Measurements from ENCODE around the gene DACT2. TPM values are rescaled to one million over a fixed set of nuclear protein-coding genes. Genes with fewer than 3 reads are reported as not detected.

DACT2 gene
- total RNA-seq, 1 experiment from 2014 or later = 4.9 TPM

DNA sequence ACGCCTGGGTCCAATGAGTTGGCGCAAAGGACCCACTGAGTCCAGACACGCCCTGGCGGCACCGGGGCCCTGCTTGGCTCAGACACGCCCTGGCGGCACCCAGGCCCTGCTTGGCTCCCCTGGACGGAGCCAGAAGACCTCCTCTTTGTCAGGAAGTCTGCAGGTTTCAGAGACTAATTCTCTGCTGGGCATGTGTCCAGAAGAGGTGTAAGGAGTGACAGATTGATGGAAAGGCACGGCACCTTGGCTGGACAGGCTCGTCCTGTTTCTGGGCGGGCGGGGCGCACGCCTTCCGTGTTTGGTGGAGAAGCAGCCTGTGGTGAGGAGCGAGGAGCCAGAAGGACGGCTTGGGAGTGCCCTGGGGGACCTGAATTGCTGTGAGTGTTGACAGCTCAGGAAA, 23.1 kb upstream of the DACT2 start:
- ChIA-PET CTCF (interaction anchor here (1.4 kb wide), 1 partner anchor 10 kb away, joined by 3 read pairs; no protein-coding TSS in a partner anchor), POLR2A (no interaction called here)
- H3K9me3 Mint-ChIP-seq = no peaks in the 10 kb centered on the region
- H3K27ac Mint-ChIP-seq = no peak overlapping the region
- no peak overlapping the region for H3K4me3 Mint-ChIP-seq
- TF ChIP-seq ZNF138 (CRISPR knock-in tag; conservative IDR thresholded peaks at IDR 0.05) (no peak), JAZF1 (CRISPR knock-in tag; IDR thresholded peaks at IDR 0.05) (no peak), ZNF317 (CRISPR knock-in tag; IDR thresholded peaks at IDR 0.05; ENCODE audit: borderline replicate concordance, low read depth) (no peak), GTF2I (CRISPR knock-in tag; conservative IDR thresholded peaks at IDR 0.05) (no peak), FOXJ3 (CRISPR knock-in tag; IDR thresholded peaks at IDR 0.05; ENCODE audit: borderline replicate concordance) (no peak), CREB1 (CRISPR knock-in tag; IDR thresholded peaks at IDR 0.05) (no peak), NFYB (CRISPR knock-in tag; conservative IDR thresholded peaks at IDR 0.05; ENCODE audit: low read depth) (no peak), TP53 (CRISPR knock-in tag; IDR thresholded peaks at IDR 0.05) (no peak), RELA (CRISPR knock-in tag; IDR thresholded peaks at IDR 0.05; ENCODE audit: borderline replicate concordance) (no peak), JUN (CRISPR knock-in tag; IDR thresholded peaks at IDR 0.05) (no peak), FOXK1 (CRISPR knock-in tag; IDR thresholded peaks at IDR 0.05) (no peak), NR1H2 (CRISPR knock-in tag; IDR thresholded peaks at IDR 0.05) (no peak), SMAD3 (CRISPR knock-in tag; IDR thresholded peaks at IDR 0.05; ENCODE audit: borderline replicate concordance) (no peak)
- TF ChIP-seq, protein P1, sequence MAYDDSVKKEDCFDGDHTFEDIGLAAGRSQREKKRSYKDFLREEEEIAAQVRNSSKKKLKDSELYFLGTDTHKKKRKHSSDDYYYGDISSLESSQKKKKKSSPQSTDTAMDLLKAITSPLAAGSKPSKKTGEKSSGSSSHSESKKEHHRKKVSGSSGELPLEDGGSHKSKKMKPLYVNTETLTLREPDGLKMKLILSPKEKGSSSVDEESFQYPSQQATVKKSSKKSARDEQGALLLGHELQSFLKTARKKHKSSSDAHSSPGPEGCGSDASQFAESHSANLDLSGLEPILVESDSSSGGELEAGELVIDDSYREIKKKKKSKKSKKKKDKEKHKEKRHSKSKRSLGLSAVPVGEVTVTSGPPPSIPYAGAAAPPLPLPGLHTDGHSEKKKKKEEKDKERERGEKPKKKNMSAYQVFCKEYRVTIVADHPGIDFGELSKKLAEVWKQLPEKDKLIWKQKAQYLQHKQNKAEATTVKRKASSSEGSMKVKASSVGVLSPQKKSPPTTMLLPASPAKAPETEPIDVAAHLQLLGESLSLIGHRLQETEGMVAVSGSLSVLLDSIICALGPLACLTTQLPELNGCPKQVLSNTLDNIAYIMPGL (CRISPR knock-in tag; IDR thresholded peaks at IDR 0.05) = no peak
- TF ChIP-seq, protein P2, sequence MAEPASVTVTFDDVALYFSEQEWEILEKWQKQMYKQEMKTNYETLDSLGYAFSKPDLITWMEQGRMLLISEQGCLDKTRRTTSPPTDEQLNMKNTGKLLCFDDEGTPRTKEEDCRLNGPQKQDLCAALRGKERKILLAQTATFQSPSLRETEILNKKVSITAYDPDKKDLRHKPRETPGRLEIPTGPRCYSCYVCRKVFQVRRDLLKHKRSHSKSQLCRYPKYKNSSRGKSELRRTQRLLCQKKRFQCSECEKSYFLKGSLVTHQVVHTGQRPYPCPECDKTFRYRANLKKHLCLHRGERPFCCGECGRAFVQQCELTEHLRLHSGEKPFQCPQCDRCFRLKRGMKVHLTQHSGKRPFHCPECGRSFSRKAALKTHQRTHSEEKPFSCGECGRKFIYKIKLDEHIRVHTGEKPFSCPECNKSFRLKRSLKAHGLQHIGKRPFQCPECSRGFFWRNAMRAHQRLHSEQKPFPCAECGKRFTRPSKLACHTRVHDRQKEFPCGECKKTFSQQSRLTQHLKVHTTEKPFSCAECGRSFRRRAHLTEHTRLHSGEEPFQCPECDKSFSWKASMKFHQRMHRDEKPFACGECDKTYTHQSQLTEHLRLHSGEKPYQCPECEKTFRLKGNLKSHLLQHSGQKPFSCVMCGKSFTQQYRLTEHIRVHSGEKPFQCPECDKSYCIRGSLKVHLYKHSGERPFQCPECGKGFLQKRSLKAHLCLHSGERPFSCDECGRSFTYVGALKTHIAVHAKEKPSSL (CRISPR knock-in tag; conservative IDR thresholded peaks at IDR 0.05) = no peak
- TF ChIP-seq, protein P3, sequence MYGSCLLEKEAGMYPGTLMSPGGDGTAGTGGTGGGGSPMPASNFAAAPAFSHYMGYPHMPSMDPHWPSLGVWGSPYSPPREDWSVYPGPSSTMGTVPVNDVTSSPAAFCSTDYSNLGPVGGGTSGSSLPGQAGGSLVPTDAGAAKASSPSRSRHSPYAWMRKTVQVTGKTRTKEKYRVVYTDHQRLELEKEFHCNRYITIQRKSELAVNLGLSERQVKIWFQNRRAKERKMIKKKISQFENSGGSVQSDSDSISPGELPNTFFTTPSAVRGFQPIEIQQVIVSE (CRISPR knock-in tag; IDR thresholded peaks at IDR 0.05; ENCODE audit: borderline replicate concordance) = no peak
- TF ChIP-seq, protein P4, sequence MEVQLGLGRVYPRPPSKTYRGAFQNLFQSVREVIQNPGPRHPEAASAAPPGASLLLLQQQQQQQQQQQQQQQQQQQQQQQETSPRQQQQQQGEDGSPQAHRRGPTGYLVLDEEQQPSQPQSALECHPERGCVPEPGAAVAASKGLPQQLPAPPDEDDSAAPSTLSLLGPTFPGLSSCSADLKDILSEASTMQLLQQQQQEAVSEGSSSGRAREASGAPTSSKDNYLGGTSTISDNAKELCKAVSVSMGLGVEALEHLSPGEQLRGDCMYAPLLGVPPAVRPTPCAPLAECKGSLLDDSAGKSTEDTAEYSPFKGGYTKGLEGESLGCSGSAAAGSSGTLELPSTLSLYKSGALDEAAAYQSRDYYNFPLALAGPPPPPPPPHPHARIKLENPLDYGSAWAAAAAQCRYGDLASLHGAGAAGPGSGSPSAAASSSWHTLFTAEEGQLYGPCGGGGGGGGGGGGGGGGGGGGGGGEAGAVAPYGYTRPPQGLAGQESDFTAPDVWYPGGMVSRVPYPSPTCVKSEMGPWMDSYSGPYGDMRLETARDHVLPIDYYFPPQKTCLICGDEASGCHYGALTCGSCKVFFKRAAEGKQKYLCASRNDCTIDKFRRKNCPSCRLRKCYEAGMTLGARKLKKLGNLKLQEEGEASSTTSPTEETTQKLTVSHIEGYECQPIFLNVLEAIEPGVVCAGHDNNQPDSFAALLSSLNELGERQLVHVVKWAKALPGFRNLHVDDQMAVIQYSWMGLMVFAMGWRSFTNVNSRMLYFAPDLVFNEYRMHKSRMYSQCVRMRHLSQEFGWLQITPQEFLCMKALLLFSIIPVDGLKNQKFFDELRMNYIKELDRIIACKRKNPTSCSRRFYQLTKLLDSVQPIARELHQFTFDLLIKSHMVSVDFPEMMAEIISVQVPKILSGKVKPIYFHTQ (CRISPR knock-in tag; IDR thresholded peaks at IDR 0.05) = no peak
- TF ChIP-seq, protein P5, sequence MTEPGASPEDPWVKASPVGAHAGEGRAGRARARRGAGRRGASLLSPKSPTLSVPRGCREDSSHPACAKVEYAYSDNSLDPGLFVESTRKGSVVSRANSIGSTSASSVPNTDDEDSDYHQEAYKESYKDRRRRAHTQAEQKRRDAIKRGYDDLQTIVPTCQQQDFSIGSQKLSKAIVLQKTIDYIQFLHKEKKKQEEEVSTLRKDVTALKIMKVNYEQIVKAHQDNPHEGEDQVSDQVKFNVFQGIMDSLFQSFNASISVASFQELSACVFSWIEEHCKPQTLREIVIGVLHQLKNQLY (CRISPR knock-in tag; IDR thresholded peaks at IDR 0.05) = no peak
- DNase-seq (ENCODE audit: low spot score) (no peak), ATAC-seq (no peak)
- H3K36me3 Mint-ChIP-seq = no peaks in the 10 kb centered on the region
- H3K27me3 Mint-ChIP-seq (ENCODE audit: low read depth) = no peaks in the 10 kb centered on the region
- H3K4me1 Mint-ChIP-seq = peaks cover 7% of the 10 kb centered on the region
